GM19025 (cell line): ENCODE results near the gene CHCHD4.
A peak's percentile ranks its signal among the peaks of the same experiment; 100 is the strongest.
"Not testable (repeated sequence)": the region's sequence is repeated elsewhere in the genome, so short reads cannot be mapped to it uniquely, and the experiment has no call there.

ENCODE experiments used
- ATAC-seq: cut with Tn5 transposase; IDR thresholded peaks from one replicate; pipeline ENCODE4 v1.9.1; 2021; ENCODE audit warnings: mild to moderate bottlenecking, low read depth, moderate library complexity; ENCODE audit not compliant: unreplicated experiment

The CHCHD4 gene

GRCh38 chr3:14082108-14082657 lies 42.5 kb downstream of the CHCHD4 start:
- peak; percentile 43 for ATAC-seq

DNA sequence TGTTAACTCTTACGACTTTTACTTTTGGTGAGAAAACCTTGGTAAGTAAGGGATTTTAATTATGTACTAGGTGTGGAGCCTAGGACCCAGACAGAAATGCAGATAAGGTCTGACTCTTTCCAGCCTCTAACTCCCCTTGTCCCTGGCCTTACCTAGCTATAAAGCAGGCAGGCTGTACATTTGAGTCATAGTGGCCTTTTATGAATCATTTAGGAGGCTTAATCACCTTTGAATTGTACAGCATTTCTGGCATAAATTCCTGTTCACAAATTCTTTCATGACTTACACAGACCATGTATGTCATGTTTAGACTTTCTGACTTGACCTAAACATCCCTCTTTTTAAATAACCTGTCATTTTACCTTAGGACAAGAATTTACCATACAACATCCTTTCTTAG lies 47.4 kb downstream of the CHCHD4 start:
- no peak for ATAC-seq

DNA sequence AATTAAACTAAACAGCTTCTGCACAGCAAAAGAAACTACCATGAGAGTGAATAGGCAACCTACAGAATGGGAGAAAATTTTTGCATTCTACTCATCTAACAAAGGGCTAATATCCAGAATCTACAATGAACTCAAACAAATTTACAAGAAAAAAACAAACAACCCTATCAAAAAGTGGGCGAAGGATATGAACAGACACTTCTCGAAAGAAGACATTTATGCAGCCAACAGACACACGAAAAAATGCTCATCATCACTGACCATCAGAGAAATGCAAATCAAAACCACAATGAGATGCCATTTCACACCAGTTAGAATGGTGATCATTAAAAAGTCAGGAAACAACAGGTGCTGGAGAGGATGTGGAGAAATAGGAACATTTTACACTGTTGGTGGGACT lies 49.4 kb downstream of the CHCHD4 start:
- ATAC-seq: not testable (repeated sequence)

DNA sequence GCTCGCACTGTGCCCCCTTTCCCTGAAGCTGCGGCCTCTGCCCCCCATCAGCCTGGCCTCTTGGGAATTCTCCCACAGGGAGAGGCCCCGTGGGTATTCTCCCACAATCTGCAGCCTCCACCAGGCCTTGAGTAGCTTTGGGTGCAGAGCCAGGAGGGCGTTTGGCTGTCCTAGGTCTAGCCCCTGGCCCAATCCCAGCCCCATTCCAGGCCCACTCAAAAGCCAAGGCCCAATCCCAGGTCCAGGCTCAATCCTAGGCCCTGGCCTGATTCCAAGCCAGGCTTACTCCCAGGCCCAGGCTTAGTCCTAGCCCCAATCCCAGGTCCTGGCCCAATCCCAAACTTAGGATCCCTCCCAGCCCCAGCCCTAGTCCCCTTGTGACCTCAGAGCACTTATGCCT lies 59.8 kb downstream of the CHCHD4 start:
- no peak for ATAC-seq

GRCh38 chr3:14063152-14063551 lies 61.5 kb downstream of the CHCHD4 start:
- no peak for ATAC-seq
